Ramos (cell line): ENCODE measurements around the gene TRIM7.
"Not testable (repeated sequence)": the region's sequence is repeated elsewhere in the genome, so short reads cannot be mapped to it uniquely, and the experiment has no call there.

Experiments
- in situ Hi-C: fragments of 300-500 bp; cut with MboI; formaldehyde crosslinking; loops from one replicate; pipeline ENCODE4 v1.14.3; 2022; ENCODE audit warnings: low sequenced_read_pairs; ENCODE audit not compliant: unreplicated experiment

The TRIM7 gene

DNA sequence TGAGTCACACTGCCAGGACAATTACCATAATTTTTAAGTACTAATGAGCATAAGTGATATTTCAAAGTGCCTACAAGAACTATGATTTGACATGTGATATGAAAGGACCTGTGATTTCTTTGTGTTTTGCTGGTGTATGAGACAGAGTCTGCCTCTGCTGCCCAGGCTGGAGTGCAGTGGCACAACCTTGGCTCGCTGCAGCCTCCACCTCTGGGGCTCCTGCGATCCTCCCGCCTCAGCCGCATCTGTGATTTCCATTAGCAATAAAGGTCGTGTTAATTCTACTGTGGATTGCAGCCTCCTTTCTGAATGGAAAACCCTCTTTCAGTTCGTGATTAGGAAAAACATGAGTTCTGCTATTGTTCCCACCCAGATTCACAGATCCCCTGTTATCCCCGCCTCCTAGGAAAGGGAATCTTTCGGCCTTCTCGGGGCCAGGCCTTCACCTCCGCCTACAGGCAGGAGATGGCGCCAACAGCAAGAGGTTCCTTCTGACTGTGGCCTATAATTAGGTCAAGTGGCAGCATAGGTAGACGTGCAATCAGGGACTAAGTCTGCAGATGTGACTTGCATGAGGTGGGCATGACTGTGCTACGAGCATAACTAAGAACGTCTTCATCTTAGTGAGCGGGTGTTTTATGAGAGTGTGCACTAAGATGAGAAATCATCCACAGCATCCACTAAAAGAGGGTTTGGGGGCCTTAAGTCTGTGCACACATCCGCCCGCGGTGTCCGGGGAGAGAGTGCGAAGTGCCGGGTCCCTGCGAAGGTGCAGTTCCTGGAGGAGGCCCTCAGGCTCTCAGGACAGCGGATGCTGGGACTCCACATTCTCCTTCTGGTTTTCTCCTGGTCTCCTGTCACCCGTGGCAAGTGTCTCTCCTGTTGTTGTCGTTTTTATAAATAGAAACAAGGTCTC is 23.1 kb downstream of the TRIM7 start:
- in situ Hi-C loops = loop anchor here (10.0 kb wide), 1 partner anchor 377 kb away; the partner anchor contains the start of gene MGAT1

GRCh38 chr5:181177559-181177958 is 27.4 kb downstream of the TRIM7 start:
- in situ Hi-C loops = not testable (repeated sequence)

DNA sequence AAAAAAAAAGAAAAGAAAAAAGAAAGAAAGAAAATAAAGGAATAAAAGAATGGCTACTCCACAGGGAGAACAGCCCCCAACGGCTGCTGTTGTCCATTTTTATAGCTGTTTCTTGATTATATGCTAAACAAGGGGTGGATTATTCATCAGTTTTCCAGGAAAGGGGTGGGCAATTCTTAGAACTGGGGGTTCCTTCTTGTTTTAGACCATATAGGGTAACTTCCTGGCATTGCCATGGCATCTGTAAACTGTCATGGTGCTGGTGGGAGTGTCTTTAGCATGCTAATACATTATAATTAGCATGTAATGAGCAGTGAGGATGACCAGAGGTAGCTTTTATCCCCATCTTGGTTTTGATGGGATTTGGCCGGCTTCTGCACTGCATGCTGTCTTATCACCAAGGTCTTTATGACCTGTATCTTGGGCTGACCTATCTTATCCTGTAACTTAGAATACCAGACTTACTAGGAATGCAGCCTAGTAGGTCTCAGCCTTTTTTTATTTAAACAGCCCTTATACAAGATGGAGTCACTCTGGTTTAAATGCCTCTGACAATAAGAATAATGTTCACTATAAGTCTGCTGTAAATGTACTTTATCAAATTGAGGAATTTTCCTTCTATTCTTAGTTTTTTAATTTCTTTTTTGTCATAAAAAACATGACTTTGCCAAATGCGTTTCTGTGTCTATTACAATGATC is 28.6 kb downstream of the TRIM7 start:
- in situ Hi-C loops = no loop called here

DNA sequence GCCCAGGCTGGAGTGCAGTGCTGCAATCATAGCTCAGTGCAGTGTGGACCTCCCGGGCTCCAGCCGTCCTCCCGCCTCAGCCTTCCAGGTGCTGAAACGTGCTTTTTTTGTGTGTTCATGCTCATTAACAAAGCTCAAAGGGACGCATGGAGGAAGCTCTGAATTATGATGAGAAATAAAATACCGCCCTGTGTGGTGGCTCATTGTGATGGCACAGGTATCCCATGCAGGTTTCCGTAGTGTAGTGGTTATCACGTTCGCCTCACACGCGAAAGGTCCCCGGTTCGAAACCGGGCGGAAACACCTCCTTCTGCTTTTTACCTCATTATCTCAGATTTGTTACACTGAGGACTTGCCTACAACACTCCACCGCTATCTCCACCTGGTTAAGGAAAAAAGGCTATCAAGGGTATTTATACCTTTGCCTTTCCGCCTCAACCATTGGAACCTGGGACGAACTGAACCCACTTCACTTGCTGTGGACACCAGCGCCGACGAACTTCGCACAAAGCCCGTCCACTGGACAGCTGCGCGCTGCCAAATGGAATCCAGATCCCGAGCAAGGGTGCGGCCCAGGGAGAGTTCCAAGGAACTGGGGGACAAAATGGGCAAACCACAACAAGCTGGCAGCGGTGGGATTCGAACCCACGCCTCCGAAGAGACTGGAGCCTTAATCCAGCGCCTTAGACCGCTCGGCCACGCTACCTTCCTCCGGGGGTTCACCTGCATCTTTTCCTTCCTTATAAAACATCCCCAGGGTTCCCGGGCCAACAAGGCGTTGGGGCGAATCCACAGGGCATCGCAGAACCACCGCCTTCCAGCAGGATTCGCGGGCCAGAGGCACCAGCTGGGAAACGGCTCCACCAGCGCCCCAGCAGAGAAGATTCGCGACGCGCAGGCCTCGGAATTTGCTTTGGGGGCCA is 31.3 kb downstream of the TRIM7 start:
- in situ Hi-C loops = no loop called here

DNA sequence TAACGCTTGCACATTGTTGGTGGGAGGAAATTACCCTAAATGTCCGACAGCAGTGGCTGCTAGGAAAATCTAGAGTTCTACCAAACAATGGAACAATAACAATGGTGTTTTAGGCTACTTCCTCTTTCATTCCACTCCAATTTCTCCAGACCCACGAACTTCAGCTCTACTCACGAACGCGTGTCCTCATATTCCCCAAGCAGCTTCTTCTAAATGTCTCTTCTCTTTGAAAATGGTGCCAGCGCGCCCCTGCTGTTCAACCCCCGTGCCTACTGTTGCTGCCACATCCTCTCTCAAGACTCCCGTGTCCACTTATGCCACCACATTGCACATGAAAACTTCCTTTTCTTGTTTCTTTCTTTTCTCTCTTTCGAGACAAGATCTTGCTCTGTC is 32.0 kb downstream of the TRIM7 start:
- in situ Hi-C loops = no loop called here

GRCh38 chr5:181171782-181172181 is 33.2 kb downstream of the TRIM7 start:
- in situ Hi-C loops = no loop called here

GRCh38 chr5:181170996-181171395 is 34.0 kb downstream of the TRIM7 start:
- in situ Hi-C loops = no loop called here

- in situ Hi-C loops = no loop called here
Measured at GRCh38 chr5:181170237-181170825, 34.7 kb downstream of the TRIM7 start.

DNA sequence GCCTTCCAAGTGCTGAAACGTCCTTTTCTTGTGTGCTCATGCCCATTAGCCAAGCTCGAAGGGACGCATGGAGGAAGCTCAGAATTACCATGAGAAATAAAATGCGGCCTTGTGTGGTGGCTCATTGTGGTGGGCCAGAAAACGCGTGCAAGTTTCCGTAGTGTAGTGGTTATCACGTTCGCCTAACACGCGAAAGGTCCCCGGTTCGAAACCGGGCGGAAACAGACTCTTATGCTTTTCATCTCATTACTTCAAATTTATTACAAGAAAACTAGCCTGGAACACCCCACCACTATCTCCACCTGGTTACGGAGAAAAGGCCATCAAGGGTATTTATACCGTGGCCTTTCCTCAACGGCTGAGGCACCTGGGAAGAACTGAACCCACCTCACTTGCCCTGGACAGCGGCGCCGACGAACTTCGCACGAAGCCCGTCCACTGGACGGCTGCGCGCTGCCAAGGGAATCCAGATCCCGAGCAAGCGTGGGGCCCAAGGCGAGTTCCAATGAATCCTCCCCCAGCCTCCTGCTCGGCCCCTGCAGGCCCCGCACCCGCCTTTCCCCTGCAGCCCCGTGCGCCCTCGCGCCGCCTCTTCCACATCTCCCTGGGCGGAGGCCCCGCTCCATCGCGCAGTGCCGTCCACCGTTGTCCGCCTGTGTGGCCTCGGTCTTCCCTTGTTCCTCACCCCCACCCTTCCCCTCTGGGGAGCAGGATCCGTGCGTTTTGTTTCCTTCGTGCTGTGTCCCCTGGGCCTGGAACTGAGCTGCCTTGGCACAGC is 35.3 kb downstream of the TRIM7 start:
- in situ Hi-C loops = not testable (repeated sequence)

- in situ Hi-C loops = no loop called here
Measured at GRCh38 chr5:181168595-181169118, 36.3 kb downstream of the TRIM7 start.

DNA sequence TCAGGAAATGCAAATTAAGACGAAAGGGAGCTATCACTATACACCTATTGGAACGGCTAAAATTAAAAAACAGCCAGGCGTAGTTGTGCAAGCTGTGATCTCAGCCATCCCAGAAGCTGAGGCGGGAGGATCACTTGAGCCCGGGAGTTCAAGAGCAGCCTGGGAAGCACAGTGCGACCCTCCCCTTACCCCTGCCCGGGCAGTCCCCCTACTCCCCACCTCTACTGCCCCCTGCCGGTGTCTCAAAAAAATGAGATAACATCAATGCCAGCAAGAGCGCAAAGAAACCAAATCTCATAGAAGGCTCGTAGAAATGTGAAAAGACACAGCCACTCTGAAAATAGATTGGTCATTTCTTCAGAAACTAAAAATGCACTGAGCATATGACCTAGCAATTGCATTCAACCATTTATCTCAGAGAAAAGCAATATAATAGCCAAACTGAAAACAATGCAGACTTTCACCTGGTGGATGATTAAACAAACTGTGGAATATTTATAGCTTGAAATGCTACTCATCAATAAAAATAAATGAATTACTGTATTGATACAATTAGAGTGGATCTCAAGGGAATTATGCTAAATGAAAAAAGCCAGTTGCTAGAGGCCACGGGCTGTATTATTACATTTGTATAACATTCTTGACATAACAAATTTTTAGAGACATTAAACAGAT is 37.0 kb downstream of the TRIM7 start:
- in situ Hi-C loops = no loop called here

- in situ Hi-C loops = no loop called here
Measured at GRCh38 chr5:181166812-181167733, 37.9 kb downstream of the TRIM7 start.

DNA sequence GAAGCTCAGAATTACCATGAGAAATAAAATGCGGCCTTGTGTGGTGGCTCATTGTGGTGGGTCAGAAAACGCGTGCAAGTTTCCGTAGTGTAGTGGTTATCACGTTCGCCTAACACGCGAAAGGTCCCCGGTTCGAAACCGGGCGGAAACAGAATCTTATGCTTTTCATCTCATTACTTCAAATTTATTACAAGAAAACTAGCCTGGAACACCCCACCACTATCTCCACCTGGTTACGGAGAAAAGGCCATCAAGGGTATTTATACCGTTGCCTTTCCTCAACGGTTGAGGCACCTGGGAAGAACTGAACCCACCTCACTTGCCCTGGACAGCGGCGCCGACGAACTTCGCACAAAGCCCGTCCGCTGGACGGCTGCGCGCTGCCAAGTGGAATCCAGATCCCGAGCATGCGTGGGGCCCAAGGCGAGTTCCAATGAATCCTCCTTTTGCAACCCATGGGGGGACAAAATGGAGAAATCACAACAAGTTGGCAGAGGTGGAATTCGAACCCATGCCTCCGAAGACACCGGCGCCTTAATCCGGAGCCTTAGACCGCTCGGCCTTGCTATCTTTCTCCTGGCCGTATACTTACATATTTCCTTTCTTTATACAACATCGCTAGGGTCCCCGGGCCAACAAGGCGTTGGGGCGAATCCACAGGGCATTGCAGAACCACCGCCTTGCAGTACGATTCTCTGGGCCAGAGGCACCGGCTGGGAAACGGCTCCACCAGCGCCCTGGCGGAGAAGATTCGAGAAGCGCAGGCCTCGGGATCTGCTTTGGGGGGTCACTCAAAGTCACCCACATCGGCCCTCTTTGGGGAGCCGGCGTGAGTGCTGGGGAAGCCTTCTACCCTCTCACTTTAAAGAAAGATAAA is 40.7 kb downstream of the TRIM7 start:
- in situ Hi-C loops = no loop called here

DNA sequence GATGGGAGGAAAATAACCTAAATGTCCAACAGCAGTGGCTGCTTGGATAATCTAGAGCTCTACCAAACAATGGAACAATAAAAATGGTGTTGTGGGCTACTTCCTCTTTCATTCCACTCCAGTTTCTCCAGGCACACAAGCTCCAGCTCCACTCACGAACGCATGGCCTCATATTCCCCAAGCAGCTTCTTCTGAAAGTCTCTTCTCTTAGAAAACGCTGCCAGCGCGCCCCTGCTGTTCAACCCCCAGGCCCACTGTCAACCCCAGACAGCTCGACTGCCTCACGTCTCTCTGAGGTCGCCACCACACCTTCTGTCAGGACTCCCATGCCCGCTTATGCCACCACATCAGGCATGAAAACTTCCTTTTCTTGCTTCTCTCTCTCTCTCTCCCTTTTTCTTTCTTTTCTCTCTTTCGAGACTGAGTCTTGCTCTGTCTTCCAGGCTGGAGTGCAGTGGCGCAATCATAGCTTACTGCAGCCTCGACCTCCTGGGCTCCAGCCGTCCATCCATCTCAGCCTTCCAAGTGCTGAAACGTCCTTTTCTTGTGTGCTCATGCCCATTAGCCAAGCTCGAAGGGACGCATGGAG is 41.4 kb downstream of the TRIM7 start:
- in situ Hi-C loops = no loop called here

DNA sequence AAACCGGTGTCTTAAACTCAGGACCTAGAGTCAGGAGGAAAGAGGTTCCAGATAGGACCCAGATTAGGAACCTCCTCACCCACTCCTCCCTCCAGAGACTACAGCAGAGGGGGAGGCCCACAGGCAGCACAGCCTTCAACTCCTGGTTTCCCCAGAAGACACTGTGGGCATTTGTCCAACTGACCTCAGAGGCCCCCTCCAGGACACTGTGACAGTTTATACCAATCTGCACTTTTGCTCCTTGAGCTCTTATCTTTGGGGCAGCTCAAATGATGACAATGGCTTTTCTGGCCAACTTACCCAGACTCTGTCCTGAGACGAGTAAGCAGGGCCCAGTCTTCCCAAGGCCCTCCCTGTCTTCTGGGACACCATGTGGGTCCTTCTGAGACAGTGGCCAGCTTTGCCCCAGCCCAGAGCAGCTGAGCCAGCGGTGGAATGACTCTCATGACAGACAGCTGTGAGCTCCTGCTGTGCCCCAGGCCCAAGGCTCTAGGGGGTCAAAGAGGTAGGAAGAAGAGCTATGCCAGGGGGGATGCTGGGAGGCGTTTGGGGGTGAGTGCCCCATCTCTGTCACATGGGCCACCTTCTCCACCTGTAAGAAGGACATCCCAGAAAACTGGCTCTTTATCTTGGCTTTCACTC is 43.3 kb downstream of the TRIM7 start:
- in situ Hi-C loops = no loop called here
